Measurements from ENCODE around the gene MSH5.

GRCh38 chr6:31763619-31763940 lies 23.8 kb downstream of the MSH5 start:
- TF ChIP-seq POLR2A (IDR thresholded peaks at IDR 0.05) (no peak), CTCF (IDR thresholded peaks at IDR 0.05) (no peak)

Data from esophagus squamous epithelium (tissue), 4 donors.